BE2C (cell line): Measurements from ENCODE around the gene KRT33A.

Experiments
- DNase-seq: peaks from one replicate; pipeline ENCODE4 v3.0.0-alpha.2; 2020
- H3K27me3 ChIP-seq: fragments of 250-450 bp; sonication (Bioruptor Pico); 2 replicates; pipeline ENCODE4 v1.5.1; 2020; ENCODE audit warnings: mild to moderate bottlenecking
- H3K36me3 ChIP-seq: fragments of 250-450 bp; sonication (Bioruptor Pico); 2 replicates; pipeline ENCODE4 v1.5.1; 2020; ENCODE audit warnings: mild to moderate bottlenecking
- H3K4me1 ChIP-seq: fragments of 250-450 bp; sonication (Bioruptor Pico); 2 replicates; pipeline ENCODE4 v1.5.1; 2020
- H3K4me3 ChIP-seq: 2 replicates; pipeline ENCODE4 v1.5.1; 2011; ENCODE audit warnings: low read depth, low read length
- H3K9me3 ChIP-seq: fragments of 250-450 bp; sonication (Bioruptor Pico); 2 replicates; pipeline ENCODE4 v1.5.1; 2020
- CTCF ChIP-seq: IDR thresholded peaks from 2 replicates; pipeline ENCODE4 v1.5.1; 2012; ENCODE audit warnings: mild to moderate bottlenecking, low read depth, low read length

KRT33A gene

DNA sequence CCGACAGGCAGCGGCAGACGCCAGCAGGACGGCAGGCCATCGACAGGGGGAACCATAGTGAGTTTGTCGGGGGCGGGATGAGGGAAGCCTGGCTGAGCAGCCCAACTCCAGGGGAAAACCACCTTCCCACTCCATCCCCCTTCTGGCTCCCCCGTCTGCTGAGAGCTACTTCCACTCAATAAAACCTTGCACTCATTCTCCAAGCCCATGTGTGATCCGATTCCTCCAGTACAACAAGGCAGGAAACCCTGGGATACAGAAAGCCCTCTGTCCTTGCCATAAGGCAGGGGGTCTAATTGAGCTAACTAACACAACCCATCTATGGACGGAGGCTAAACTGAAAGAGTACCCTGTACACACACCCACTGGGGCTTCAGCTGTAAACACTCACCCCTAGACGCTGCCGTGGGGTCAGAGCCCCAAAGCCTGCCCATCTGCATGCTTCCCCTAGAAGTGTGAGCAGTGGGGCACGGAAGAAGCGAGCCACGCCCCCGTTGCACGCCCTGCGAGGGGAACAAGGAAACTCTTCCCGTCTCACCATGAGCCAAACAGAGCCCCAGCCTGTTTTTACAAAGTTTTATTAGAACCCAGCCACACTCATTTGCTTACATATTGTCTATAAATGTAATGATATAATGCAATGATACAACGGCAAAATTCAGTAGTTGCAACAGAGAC lies 52.0 kb downstream of the KRT33A start:
- no peak for TF ChIP-seq CTCF
- H3K4me3 ChIP-seq: no peak overlapping the region
- no peaks in the 10 kb centered on the region for H3K4me1 ChIP-seq
- no peaks in the 10 kb centered on the region for H3K9me3 ChIP-seq
- peaks cover 37% of the 10 kb centered on the region for H3K27me3 ChIP-seq
- H3K36me3 ChIP-seq: no peaks in the 10 kb centered on the region
- no peak for DNase-seq

DNA sequence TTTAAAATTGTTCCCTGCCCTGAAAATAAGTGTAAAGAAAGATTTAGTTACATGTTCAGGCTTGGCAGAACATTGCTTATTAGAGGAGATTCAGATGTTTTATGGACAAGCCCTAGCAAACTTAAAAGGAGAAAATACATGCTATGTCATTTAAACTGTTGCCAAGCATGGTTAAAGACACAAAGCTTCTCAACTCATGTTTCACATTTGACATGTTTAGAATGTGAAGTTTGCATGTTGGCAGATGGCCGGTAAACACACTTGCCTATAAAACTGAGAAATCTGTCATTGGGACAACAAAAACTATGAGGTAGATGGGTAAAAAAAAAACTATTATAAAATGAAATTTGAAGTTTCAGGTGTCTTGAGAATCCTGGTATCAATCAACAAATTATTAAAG lies 53.8 kb downstream of the KRT33A start:
- Histone ChIP-seq H3K4me1 (no peaks in the 10 kb centered on the region), H3K9me3 (no peaks in the 10 kb centered on the region), H3K4me3 (no peak overlapping the region), H3K27me3 (peaks cover 43% of the 10 kb centered on the region), H3K36me3 (no peaks in the 10 kb centered on the region)
- no peak for TF ChIP-seq CTCF
- DNase-seq: no peak
